ENCODE measurements around the gene PRRC1.

DNA sequence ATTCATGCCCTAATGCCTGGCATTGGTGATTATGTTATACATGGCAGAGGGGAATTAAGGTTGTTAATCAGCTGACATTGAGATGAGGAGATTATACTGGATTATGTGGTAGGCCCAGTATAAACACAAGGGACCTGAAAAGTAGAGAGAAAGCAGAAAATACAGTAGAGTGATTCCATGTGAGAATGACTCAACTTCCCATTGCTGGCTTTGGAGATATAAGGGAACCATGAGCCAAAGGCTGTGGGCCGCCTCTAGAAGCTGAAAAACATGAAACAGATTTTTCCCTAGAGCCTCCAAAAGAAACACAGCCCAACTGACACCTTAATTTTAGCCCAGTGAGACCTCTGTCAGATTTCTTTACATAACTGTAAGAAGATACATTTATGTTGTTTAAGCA, 66.4 kb downstream of the PRRC1 start:
- TF ChIP-seq POLR2AphosphoS5 (IDR thresholded peaks at IDR 0.05) = no peak
- no peak for TF ChIP-seq CTCF (IDR thresholded peaks at IDR 0.05)
- no peak for TF ChIP-seq POLR2A (IDR thresholded peaks at IDR 0.05)
